Neutrophil (primary cell): ENCODE measurements around the gene DLL4.

Source experiments
- H3K27ac ChIP-seq: fragments of 200-600 bp; sonication (generic); 2 replicates; pipeline ENCODE4 v1.5.1; 2016; ENCODE audit warnings: mild to moderate bottlenecking, moderate library complexity
- H3K27me3 ChIP-seq: fragments of 200-600 bp; sonication (generic); 2 replicates; pipeline ENCODE4 v1.6.0; 2016; ENCODE audit warnings: mild to moderate bottlenecking
- H3K36me3 ChIP-seq: fragments of 200-600 bp; sonication (generic); 2 replicates; pipeline ENCODE4 v1.5.1; 2017
- H3K4me1 ChIP-seq, 2 experiments: fragments of 200-600 bp in 1 of 2; sonication (generic) in 1 of 2; 1 replicate in 1 of 2; 2 replicates in 1 of 2; pipeline versions ENCODE4 v1.5.1 to v1.6.1; 2013 to 2016; ENCODE audit warnings: low read depth in 1 of 2, low read length in 1 of 2, mild to moderate bottlenecking in 1 of 2, moderate library complexity in 1 of 2; ENCODE audit not compliant: control insufficient read depth in 1 of 2, insufficient read depth in 1 of 2
- H3K4me3 ChIP-seq, 2 experiments: fragments of 200-600 bp in 1 of 2; sonication (generic) in 1 of 2; 1 replicate in 1 of 2; 2 replicates in 1 of 2; pipeline ENCODE4 v1.5.1; 2013 to 2016; ENCODE audit warnings: low read depth in 1 of 2, low read length in 1 of 2, mild to moderate bottlenecking in 1 of 2, moderate library complexity in 1 of 2
- H3K9me3 ChIP-seq: fragments of 200-600 bp; sonication (generic); 2 replicates; pipeline ENCODE4 v1.5.1; 2016
- TF ChIP-seq, protein P1 (sequence below): fragments of 200-600 bp; sonication (generic); IDR thresholded peaks from 2 replicates; pipeline ENCODE4 v1.5.1; 2016; ENCODE audit warnings: antibody characterized with exemption

The DLL4 gene

DNA sequence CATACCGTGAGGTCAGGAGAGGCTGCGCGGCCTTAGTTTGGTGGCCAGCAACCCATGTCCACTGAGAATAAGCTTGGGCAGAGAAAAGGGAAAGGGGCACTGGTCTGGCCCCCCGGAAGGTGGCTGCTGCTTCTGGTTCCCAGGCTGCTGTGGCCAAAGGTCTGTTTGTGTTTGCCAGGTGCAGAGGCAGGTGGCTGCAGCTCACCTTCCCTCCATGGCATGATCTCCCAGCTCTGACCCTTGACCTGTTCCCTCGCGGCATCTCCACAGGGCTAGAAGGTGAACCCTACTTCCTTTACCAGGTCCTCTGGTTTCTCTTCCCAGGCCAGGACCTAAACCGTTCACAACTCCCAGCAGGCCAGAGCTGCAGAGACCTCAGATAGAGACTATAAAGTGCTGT, 21.0 kb upstream of the DLL4 start:
- H3K27me3 ChIP-seq: no peaks in the 10 kb centered on the region
- peak overlapping the region; percentile 98 for H3K27ac ChIP-seq
- H3K4me1 ChIP-seq: peaks cover 54 to 59% of the 10 kb centered on the region in 2 experiments
- H3K36me3 ChIP-seq: peaks cover 14% of the 10 kb centered on the region
- TF ChIP-seq, protein P1, sequence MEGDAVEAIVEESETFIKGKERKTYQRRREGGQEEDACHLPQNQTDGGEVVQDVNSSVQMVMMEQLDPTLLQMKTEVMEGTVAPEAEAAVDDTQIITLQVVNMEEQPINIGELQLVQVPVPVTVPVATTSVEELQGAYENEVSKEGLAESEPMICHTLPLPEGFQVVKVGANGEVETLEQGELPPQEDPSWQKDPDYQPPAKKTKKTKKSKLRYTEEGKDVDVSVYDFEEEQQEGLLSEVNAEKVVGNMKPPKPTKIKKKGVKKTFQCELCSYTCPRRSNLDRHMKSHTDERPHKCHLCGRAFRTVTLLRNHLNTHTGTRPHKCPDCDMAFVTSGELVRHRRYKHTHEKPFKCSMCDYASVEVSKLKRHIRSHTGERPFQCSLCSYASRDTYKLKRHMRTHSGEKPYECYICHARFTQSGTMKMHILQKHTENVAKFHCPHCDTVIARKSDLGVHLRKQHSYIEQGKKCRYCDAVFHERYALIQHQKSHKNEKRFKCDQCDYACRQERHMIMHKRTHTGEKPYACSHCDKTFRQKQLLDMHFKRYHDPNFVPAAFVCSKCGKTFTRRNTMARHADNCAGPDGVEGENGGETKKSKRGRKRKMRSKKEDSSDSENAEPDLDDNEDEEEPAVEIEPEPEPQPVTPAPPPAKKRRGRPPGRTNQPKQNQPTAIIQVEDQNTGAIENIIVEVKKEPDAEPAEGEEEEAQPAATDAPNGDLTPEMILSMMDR: no peak
- H3K4me3 ChIP-seq: no peak overlapping the region
- no peaks in the 10 kb centered on the region for H3K9me3 ChIP-seq

DNA sequence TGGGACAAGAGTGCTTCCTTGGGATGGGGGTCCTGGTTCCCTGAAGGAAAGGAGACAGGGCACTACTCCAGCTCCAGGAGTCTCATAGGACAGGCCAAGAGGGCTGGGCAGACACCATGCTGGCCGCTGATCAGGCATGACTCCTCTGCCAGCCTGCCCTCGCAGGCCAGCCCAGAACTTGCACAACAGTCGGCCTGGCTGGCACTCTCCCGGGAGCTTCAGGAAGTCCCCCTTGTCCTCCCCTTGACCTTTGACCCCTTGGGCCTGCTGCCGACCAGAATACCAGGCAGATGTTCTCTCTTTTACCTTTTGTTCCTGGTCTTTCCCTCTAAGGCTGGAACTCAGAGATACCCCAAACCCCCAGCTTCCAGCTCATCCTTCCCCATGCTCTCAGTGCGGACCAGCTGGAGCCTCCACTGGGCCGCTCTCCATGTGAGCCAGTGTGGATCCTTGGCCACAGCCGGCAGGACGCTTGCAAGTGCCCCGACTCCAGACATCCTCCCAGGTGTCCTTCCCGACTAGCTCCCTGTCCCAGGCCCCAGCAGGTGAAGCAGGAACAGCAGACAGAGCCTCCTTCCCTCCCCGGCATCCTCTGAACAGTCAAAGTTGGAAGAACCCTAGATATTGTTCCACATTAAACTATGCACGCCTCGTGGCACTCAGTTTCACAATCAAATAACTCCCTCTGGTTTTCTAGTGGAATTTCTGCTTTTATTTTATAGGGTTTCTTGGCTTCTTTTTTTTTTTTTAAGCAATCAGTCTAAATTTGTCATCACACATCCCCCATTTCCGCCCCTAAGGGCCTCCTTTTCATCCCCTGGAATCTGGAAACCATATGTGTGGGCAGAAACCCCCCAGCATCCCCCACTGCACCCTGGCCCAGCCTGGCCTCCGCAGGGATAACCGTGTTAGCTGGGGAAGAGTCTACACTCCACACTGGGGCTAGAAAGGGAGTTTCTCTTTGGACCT, 19.2 kb upstream of the DLL4 start:
- Histone ChIP-seq H3K4me1 (peaks cover 35 to 40% of the 10 kb centered on the region in 2 experiments), H3K4me3 (no peak overlapping the region), H3K27me3 (no peaks in the 10 kb centered on the region), H3K27ac (peak overlapping the region; percentile 27), H3K9me3 (no peaks in the 10 kb centered on the region), H3K36me3 (peaks cover under 1% of the 10 kb centered on the region)
- TF ChIP-seq, protein P1: no peak

DNA sequence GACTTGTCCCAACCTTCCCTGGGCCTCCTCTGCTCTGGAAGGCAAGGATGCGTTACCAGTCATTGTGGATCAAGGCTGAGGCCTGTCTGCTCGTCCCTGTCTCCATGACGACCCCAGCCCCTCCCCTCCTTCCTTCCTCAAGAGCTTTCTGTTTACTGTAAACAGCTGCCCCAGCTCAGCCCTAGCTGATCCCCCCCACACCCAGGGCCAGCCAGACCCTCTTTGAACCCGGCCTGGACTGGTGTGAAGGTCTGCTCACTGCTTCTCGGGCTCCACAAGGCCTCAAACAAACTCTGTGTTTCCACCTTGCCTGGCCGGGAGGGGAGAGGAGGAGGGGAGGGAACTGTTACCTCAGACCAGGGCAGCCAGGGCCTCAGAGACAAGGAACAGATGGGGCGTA, 18.0 kb upstream of the DLL4 start:
- Histone ChIP-seq H3K4me1 (peaks cover 27 to 30% of the 10 kb centered on the region in 2 experiments), H3K36me3 (no peaks in the 10 kb centered on the region), H3K27ac (no peak overlapping the region), H3K27me3 (no peaks in the 10 kb centered on the region), H3K9me3 (no peaks in the 10 kb centered on the region), H3K4me3 (no peak overlapping the region)
- TF ChIP-seq, protein P1: no peak

DNA sequence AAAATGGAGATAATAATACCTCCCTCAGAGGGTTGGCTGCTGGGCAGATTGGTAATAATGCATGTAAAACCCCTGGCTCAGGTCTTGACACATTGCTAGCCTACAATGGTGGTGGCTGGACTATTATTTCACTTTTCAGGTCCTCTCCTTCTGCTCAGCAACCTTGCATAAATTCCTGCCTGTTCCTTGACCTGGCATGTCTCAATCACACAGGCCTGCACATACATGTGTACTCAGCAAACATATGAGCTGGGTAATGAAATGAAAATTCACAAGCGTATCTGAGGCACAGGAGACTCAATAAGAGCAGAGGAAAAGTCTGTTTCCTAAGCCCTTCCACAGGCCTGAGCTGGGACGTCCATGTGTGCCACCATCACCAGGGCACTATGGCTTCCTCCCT, 17.4 kb upstream of the DLL4 start:
- Histone ChIP-seq H3K9me3 (no peaks in the 10 kb centered on the region), H3K4me1 (peaks cover 21 to 25% of the 10 kb centered on the region in 2 experiments), H3K4me3 (no peak overlapping the region), H3K36me3 (no peaks in the 10 kb centered on the region), H3K27me3 (no peaks in the 10 kb centered on the region), H3K27ac (no peak overlapping the region)
- TF ChIP-seq, protein P1: no peak

DNA sequence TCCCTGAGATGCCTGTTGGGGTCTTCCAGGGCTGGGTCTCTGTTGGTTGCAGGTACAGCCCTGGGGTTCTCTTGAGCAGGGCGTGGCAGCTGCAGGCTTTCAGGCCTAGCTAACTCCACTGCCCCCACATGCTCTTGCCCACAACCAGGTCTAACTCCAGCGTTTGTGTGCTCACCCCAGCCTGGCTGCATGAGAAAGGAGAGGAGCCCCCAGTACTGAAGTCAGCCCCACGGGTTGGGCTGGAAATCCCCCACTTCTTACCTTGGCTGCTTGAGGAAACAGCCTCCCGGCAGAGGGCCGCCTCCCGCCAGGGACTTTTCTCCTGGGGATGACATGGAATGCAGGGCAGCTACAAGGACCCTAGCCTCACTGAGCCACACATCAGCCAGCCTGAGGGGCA, 16.7 kb upstream of the DLL4 start:
- Histone ChIP-seq H3K4me3 (no peak overlapping the region), H3K27ac (no peak overlapping the region), H3K4me1 (peaks cover 13 to 17% of the 10 kb centered on the region in 2 experiments), H3K36me3 (no peaks in the 10 kb centered on the region), H3K27me3 (no peaks in the 10 kb centered on the region), H3K9me3 (no peaks in the 10 kb centered on the region)
- TF ChIP-seq, protein P1: no peak
